Measurements from ENCODE around the gene CXCL17. TPM values are rescaled to one million over a fixed set of nuclear protein-coding genes. Genes with fewer than 3 reads are reported as not detected.
"Not testable (repeated sequence)": the region's sequence is repeated elsewhere in the genome, so short reads cannot be mapped to it uniquely, and the experiment has no call there.

Gene CXCL17
- total RNA-seq (ENCODE audit: unreplicated experiment) = not detected
- long read RNA-seq = 0 reads

GRCh38 chr19:42442833-42443232 is at the start of gene CXCL17:
Gene CXCL17, minus strand, starts transcription at chr19:42442946. Its CDS starts 114 bp downstream, at chr19:42442832.
- Mint-ChIP-seq H3K4me3 (ENCODE audit: unreplicated experiment) (no peak within 1 kb of the TSS), H3K27ac (ENCODE audit: unreplicated experiment) (peak within 1 kb of the TSS; percentile 54), H3K9me3 (ENCODE audit: unreplicated experiment) (no peaks in the 10 kb centered on the region), H3K27me3 (ENCODE audit: unreplicated experiment) (peaks cover 2% of the 10 kb centered on the region), H3K4me1 (ENCODE audit: low read depth, unreplicated experiment) (no peaks in the 10 kb centered on the region), H3K36me3 (ENCODE audit: unreplicated experiment) (no peaks in the 10 kb centered on the region)
- no peak for DNase-seq
- no peak for TF ChIP-seq CTCF (IDR thresholded peaks at IDR 0.05; ENCODE audit: partially characterized antibody, unreplicated experiment)

DNA sequence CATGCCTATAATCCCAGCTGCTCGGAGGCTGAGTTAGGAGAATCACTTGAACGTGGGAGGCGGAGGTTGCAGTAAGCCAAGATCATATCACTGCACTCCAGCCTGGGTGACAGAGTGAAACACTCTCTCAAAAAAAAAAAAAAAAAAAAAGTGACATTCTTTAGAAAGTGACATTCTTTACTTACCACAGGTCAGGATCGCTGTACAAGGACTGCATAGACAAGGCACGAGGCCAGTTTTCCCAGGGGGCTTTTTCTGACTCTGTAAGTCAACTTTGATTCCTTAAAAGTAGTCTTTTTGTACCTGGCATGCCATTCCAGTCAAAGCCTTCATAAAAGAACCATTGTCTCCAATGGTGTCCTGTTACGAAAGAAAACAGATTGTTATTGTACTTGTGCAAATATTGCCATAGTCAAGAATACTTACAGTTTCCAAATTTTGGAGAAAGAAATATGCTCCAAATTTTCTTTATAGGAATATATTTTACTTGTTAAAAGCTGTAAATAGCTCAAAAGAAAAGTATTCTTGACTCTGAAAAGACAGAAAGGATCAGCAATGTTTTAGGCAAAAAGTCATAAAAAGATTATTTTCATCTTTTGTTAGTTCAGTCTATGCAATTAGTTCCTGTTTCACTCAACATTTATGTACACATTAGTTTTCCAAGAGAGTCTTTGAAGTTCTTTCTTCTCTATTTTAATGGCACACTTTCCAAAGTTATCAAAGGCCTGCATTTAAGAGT is 46.2 kb upstream of the CXCL17 start:
- H3K4me1 Mint-ChIP-seq (ENCODE audit: low read depth, unreplicated experiment) = no peaks in the 10 kb centered on the region
- DNase-seq = no peak
- no peak for TF ChIP-seq CTCF (IDR thresholded peaks at IDR 0.05; ENCODE audit: partially characterized antibody, unreplicated experiment)
- H3K9me3 Mint-ChIP-seq (ENCODE audit: unreplicated experiment) = peaks cover 2% of the 10 kb centered on the region
- H3K36me3 Mint-ChIP-seq (ENCODE audit: unreplicated experiment) = no peaks in the 10 kb centered on the region
- no peak overlapping the region for H3K27ac Mint-ChIP-seq (ENCODE audit: unreplicated experiment)
- H3K4me3 Mint-ChIP-seq (ENCODE audit: unreplicated experiment) = no peak overlapping the region
- no peaks in the 10 kb centered on the region for H3K27me3 Mint-ChIP-seq (ENCODE audit: unreplicated experiment)

DNA sequence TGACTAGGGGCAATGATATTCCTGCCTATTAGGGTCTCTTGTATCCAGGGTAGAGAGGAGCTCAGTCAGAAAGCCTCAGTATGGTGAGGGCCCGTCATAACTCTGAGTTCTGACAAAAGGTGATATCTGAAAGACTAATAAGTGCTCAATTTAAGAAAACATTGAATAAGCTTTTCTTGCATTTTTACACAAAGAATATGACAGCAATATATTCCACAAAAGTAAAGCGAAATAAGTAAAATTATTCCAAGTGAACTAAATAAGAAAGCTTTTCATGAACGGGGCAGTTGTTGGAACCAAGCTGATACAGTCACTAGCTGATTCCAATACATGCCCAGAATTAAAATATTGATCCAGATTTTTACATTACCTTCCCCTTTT is 45.0 kb upstream of the CXCL17 start:
- Mint-ChIP-seq H3K9me3 (ENCODE audit: unreplicated experiment) (no peaks in the 10 kb centered on the region), H3K4me3 (ENCODE audit: unreplicated experiment) (no peak overlapping the region), H3K27me3 (ENCODE audit: unreplicated experiment) (no peaks in the 10 kb centered on the region), H3K36me3 (ENCODE audit: unreplicated experiment) (no peaks in the 10 kb centered on the region), H3K4me1 (ENCODE audit: low read depth, unreplicated experiment) (no peaks in the 10 kb centered on the region), H3K27ac (ENCODE audit: unreplicated experiment) (no peak overlapping the region)
- DNase-seq = no peak
- no peak for TF ChIP-seq CTCF (IDR thresholded peaks at IDR 0.05; ENCODE audit: partially characterized antibody, unreplicated experiment)

DNA sequence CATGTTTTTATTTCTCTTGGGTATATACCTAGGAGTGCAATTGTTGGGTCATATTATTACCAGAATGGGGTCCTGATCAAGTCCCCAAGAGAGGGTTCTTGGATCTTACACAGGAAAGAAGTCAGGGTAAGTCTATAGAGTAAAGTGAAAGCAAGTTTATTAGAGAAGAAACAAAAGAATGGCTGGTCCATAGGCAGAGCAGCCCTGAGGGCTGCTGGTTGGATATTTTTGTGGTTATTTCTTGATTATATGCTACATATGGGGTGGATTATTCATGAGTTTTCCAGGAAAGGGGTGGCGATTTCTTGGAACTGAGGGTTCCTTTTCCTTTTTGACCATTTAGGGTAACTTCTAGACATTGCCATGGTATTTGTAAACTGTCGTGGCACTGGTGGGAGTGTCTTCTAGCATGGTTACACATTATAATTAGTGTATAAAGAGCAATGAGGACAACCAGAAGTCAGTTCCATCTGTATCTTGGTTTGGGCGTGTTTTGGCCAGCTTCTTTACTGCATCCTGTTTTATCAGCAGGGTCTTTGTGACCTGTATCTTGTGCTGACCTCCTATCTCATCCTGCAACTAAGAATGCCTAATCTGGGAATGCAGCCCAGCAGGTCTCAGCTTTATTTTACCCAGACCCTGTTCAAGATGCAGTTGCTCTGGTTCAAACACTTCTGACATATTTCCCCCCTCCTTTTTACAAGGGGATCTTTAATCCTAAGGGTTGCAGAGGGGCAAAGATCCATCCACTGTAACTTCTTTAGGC is 44.5 kb upstream of the CXCL17 start:
- no peaks in the 10 kb centered on the region for H3K4me1 Mint-ChIP-seq (ENCODE audit: low read depth, unreplicated experiment)
- H3K27ac Mint-ChIP-seq (ENCODE audit: unreplicated experiment) = no peak overlapping the region
- no peak overlapping the region for H3K4me3 Mint-ChIP-seq (ENCODE audit: unreplicated experiment)
- no peaks in the 10 kb centered on the region for H3K36me3 Mint-ChIP-seq (ENCODE audit: unreplicated experiment)
- no peaks in the 10 kb centered on the region for H3K27me3 Mint-ChIP-seq (ENCODE audit: unreplicated experiment)
- no peaks in the 10 kb centered on the region for H3K9me3 Mint-ChIP-seq (ENCODE audit: unreplicated experiment)
- no peak for TF ChIP-seq CTCF (IDR thresholded peaks at IDR 0.05; ENCODE audit: partially characterized antibody, unreplicated experiment)
- DNase-seq = no peak

GRCh38 chr19:42485036-42485435 is 42.3 kb upstream of the CXCL17 start:
- not testable (repeated sequence) for H3K4me3 Mint-ChIP-seq (ENCODE audit: unreplicated experiment); DNase-seq; H3K27me3 Mint-ChIP-seq (ENCODE audit: unreplicated experiment); H3K9me3 Mint-ChIP-seq (ENCODE audit: unreplicated experiment); H3K36me3 Mint-ChIP-seq (ENCODE audit: unreplicated experiment); H3K27ac Mint-ChIP-seq (ENCODE audit: unreplicated experiment); H3K4me1 Mint-ChIP-seq (ENCODE audit: low read depth, unreplicated experiment)

Measured in glutamatergic neuron (in vitro differentiated cells).